Tibial nerve (tissue), 4 donors: ENCODE measurements around the gene ADSS1. TPM values are rescaled to one million over a fixed set of nuclear protein-coding genes. Genes with fewer than 3 reads are reported as not detected.
A peak's percentile ranks its signal among the peaks of the same experiment; 100 is the strongest.

ENCODE experiments used
- DNase-seq, 2 donors: peaks; one replicate each; pipeline ENCODE4 v3.0.0-alpha.2; 2019; ENCODE audit warnings: low spot score in 2 of 2
- H3K27ac ChIP-seq, 4 donors: fragments of 200-600 bp; sonication (generic) in 3 of 4; one replicate each; pipeline ENCODE4 v1.5.1; 2017 to 2019; ENCODE audit warnings: mild to moderate bottlenecking in 1 of 4
- H3K27me3 ChIP-seq, 2 donors: fragments of 200-600 bp; sonication (generic) in 1 of 2; one replicate each; pipeline versions ENCODE4 v1.5.1 to v1.6.0; 2017 to 2019
- H3K36me3 ChIP-seq, 3 donors: fragments of 200-600 bp; sonication (generic); one replicate each; pipeline ENCODE4 v1.5.1; 2018 to 2019
- H3K4me1 ChIP-seq, 4 donors: fragments of 200-600 bp; sonication (generic) in 3 of 4; one replicate each; pipeline ENCODE4 v1.5.1; 2017 to 2019
- H3K4me3 ChIP-seq, 4 donors: fragments of 200-600 bp; sonication (generic) in 3 of 4; one replicate each; pipeline ENCODE4 v1.5.1; 2017 to 2019; ENCODE audit warnings: mild to moderate bottlenecking in 1 of 4, moderate library complexity in 1 of 4
- H3K9me3 ChIP-seq, 4 donors: fragments of 200-600 bp; sonication (generic) in 3 of 4; one replicate each; pipeline ENCODE4 v1.5.1; 2017 to 2019
- EP300 ChIP-seq, 2 donors: sonication (generic); formaldehyde crosslinking; IDR thresholded peaks; one replicate each; pipeline ENCODE4 v1.6.1; 2017; ENCODE audit warnings: antibody characterized with exemption in 2 of 2, mild to moderate bottlenecking in 1 of 2
- POLR2A ChIP-seq, 2 donors: fragments of 450-650 bp; IDR thresholded peaks; one replicate each; pipeline ENCODE4 v1.6.1; 2017; ENCODE audit warnings: antibody characterized with exemption in 2 of 2, mild to moderate bottlenecking in 2 of 2, moderate library complexity in 2 of 2
- WGBS, 2 donors: methylation state at CpG; one replicate each; pipeline ENCODE4 v1.1.5; 2018; 5-methylcytosine and 5-hydroxymethylcytosine counted together
- total RNA-seq, 4 donors: library from RNA; depleted of rRNA; stranded (reverse); fragments of >200 nt; gene quantifications; one replicate each; pipeline ENCODE4 v1.1.0, GENCODE V29; 2016
- TF ChIP-seq, protein P1 (sequence below), 5 experiments: fragments of 200-600 bp in 3 of 5; fragments of 450-650 bp in 2 of 5; sonication (generic) in 3 of 5; IDR thresholded peaks; one replicate each; pipeline ENCODE4 v1.5.1; 2016 to 2019; ENCODE audit warnings: antibody characterized with exemption in 5 of 5, mild to moderate bottlenecking in 3 of 5, moderate library complexity in 2 of 5

Gene ADSS1
- total RNA-seq, 4 donors from 2014 or later = 4.8 to 11.4 (median 6.3) TPM

DNA sequence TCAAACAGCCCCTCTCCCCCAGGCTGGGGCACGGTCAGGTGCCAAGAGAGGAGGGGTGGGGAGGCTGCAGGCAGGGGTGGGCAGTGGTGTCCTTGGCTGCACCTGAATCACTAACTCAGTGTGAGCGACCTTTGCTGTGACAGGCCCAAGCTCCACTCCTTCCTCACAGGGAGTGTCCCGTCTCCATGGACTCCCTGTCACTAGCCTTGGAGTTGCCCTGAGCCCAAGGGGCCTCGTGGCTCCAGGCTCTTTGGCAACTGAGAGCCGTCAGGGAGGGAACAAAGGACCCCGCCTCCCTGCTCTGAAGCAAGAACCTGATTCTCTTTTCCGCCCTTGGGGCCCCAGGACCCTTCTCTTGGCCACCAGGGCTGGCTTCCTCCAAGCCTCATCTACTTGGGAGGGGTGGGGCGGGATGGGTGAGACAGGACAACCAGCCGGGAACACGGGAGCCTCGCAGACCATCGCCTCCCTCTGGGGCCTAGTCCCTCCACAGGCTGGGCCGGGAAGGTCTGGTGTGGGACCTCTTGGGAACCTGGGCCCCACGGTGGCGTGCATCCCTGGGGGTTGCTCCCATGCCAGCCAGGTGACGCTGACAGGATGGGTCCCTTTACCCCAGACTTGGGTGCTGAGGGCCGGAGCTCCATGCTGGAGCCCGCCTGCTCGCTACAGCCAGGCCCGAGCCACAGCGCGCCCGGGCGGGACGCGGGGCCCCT is 935 bp upstream of the ADSS1 start:
- Histone ChIP-seq H3K9me3 (no peaks in the 10 kb centered on the region), H3K4me1 (peaks cover 0 to 53% (median 37%) of the 10 kb centered on the region in 4 donors), H3K27me3 (no peaks in the 10 kb centered on the region), H3K27ac (peak overlapping the region; percentile 59 to 78 (median 75)), H3K36me3 (peaks cover 0 to 32% (median 0%) of the 10 kb centered on the region in 3 donors), H3K4me3 (peak overlapping the region in 2 of 4 donors; percentile 64 to 70)
- TF ChIP-seq, protein P1, sequence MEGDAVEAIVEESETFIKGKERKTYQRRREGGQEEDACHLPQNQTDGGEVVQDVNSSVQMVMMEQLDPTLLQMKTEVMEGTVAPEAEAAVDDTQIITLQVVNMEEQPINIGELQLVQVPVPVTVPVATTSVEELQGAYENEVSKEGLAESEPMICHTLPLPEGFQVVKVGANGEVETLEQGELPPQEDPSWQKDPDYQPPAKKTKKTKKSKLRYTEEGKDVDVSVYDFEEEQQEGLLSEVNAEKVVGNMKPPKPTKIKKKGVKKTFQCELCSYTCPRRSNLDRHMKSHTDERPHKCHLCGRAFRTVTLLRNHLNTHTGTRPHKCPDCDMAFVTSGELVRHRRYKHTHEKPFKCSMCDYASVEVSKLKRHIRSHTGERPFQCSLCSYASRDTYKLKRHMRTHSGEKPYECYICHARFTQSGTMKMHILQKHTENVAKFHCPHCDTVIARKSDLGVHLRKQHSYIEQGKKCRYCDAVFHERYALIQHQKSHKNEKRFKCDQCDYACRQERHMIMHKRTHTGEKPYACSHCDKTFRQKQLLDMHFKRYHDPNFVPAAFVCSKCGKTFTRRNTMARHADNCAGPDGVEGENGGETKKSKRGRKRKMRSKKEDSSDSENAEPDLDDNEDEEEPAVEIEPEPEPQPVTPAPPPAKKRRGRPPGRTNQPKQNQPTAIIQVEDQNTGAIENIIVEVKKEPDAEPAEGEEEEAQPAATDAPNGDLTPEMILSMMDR (IDR thresholded peaks at IDR 0.05) = no peak
- no peak for TF ChIP-seq POLR2A (IDR thresholded peaks at IDR 0.05)
- TF ChIP-seq EP300 (IDR thresholded peaks at IDR 0.05) = no peak
- DNase-seq = no peak
- WGBS, 2 donors = 37 to 38% methylated on average over 13 to 18 of the region's 26 CpGs

DNA sequence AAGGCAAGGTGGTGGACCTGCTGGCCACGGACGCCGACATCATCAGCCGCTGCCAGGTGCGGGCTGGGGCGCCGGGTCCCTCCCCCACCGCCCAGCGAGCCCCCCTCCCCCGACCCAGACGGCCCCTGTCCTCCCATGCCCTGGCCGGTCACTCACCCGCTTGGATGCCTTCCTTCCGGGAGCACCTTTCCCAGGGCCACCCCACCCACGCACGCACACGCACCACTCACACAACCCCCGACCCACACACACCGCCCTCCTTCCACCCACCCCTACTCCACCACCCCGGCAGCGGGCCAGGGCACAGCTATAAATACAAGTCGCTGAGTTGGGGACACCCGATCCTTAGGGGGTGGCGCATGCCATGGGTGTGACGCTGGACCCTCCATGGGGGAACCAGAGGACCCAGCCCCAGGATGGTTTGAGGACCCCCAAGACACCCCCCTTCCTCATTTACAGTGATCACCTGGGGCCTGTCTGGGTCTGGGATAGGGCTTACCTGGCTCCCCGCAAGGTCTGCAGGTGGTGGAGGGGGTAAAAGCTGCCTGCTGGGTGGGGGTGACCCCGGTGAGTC is 465 bp downstream of the ADSS1 start:
- Histone ChIP-seq H3K4me3 (peak overlapping the region; percentile 55 to 70 (median 63)), H3K27ac (peak overlapping the region in 3 of 4 donors; percentile 59 to 78 (median 74)), H3K36me3 (peaks cover 0 to 18% (median 0%) of the 10 kb centered on the region in 3 donors), H3K4me1 (peaks cover 0 to 49% (median 37%) of the 10 kb centered on the region in 4 donors), H3K9me3 (no peaks in the 10 kb centered on the region), H3K27me3 (no peaks in the 10 kb centered on the region)
- DNase-seq = no peak
- TF ChIP-seq, protein P1 (IDR thresholded peaks at IDR 0.05) = no peak
- TF ChIP-seq POLR2A (IDR thresholded peaks at IDR 0.05) (no peak), EP300 (IDR thresholded peaks at IDR 0.05) (no peak)
- WGBS, 2 donors = 7 to 10% methylated on average over 12 to 15 of the region's 27 CpGs

DNA sequence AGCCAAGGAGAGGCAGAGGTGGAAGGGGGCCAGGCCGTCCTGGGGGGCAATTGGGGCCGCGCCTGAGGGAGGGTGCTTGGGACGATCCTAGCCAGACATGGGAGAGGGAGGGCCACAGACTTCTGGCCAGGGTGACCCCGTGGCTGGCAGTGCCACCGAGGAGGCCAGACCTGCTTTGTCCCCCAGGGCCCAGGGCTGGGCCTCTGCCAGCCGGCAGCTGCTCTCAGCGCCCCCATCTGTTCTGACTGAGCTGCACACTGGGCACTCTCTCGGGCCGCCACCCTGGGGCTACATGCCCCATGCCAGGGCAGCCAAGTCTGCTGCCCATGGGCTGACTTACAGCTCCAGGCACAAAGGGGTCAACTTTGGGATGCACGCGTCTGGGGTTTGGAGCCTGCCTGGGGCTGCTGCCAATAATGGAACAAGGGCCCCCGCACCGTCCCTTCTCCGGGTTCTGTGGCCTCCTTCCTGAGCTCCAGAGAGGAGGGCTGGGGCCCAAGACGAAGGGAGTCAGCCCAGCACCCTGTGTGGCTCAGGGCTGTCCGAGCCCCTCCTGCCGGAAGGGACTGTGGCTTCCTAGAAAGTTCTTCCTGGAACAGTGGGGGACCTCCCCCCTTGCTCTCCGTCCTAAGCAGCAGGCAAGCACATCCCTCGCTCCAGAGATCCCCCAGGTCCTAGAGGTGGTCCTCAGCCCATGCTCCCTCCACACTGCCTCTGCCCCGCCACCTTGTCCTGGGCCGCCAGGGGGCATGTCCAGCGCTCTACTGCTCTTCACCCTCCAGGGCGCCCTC is 1.1 kb downstream of the ADSS1 start:
- 35 to 38% methylated on average over 10 to 15 of the region's 24 CpGs for WGBS, 2 donors
- no peak for DNase-seq
- H3K9me3 ChIP-seq = no peaks in the 10 kb centered on the region
- H3K27me3 ChIP-seq = no peaks in the 10 kb centered on the region
- H3K4me3 ChIP-seq = peak overlapping the region; percentile 0 to 70 (median 63)
- H3K36me3 ChIP-seq = peaks cover 0 to 11% (median 0%) of the 10 kb centered on the region in 3 donors
- TF ChIP-seq EP300 (IDR thresholded peaks at IDR 0.05) (no peak), POLR2A (IDR thresholded peaks at IDR 0.05) (no peak)
- TF ChIP-seq, protein P1 (IDR thresholded peaks at IDR 0.05) = peak in 2 of 5 experiments; percentile 15 to 21
- peaks cover 0 to 49% (median 37%) of the 10 kb centered on the region in 4 donors for H3K4me1 ChIP-seq
- H3K27ac ChIP-seq = peak overlapping the region in 3 of 4 donors; percentile 30 to 78 (median 49)

DNA sequence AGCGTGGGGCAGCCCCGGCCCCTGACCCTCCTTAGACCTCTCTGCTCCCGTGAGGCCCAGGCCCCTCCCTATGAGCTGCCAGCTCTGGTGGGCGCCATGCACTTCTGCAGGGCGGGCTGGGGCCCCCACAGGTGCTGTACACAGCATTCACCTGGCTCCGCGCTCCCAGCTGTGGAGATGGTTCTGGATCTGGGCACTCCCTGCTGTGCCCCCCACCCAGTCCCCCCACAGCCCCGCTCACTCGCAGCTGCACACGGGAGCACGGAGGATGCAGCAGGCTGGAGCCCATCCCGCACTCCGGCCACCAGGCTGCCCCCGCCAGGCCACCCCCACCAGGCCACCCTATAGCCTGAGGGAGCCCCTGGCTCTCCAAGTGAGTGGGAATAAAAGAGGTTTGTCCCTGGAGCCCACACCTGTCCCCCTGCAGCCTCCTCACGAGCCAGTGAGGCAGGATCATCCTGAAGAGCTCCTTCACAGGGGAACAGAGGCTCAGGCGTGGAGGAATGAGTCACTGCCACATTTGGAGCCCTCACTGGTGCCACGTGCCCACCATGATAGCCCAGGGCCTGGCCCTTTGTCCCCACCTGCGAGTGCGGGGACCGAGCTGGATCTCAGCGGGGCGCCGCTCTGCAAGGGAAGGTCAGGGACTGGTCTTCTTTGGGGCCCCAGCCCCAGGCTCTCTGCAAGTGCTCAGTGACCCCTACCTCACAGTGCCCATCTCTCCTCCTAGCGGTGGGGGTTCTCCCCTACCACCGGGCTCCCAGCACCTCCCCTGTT is 1.9 kb downstream of the ADSS1 start:
- Histone ChIP-seq H3K4me1 (peaks cover 0 to 49% (median 37%) of the 10 kb centered on the region in 4 donors), H3K9me3 (no peaks in the 10 kb centered on the region), H3K4me3 (no peak overlapping the region), H3K36me3 (peaks cover 0 to 8% (median 0%) of the 10 kb centered on the region in 3 donors), H3K27ac (peak overlapping the region in 2 of 4 donors; percentile 49 to 78), H3K27me3 (no peaks in the 10 kb centered on the region)
- WGBS, 2 donors = 72 to 77% methylated on average over 15 to 23 of the region's 25 CpGs
- TF ChIP-seq POLR2A (IDR thresholded peaks at IDR 0.05) (no peak), EP300 (IDR thresholded peaks at IDR 0.05) (no peak)
- TF ChIP-seq, protein P1 (IDR thresholded peaks at IDR 0.05) = peak in 1 of 5 experiments; percentile 11
- no peak for DNase-seq
